HEK293 (cell line): ENCODE results near the gene KLK13.

Experiments used
- CTCF ChIA-PET: fragments of 350-600 bp; formaldehyde crosslinking; extraction: SDS; loops from one replicate; lab custom pipeline; 2021; ENCODE audit warnings: antibody characterized with exemption; lab: Yijun Ruan, JAX
- POLR2A ChIA-PET: fragments of 300-600 bp; formaldehyde crosslinking; extraction: SDS; loops from one replicate; lab custom pipeline; 2020; ENCODE audit warnings: antibody characterized with exemption, inconsistent platforms; lab: Yijun Ruan, JAX
- H3K27ac ChIP-seq: fragments of 200-500 bp; sonication (Bioruptor generic); 2 replicates; pipeline ENCODE4 v1.5.1; 2014; ENCODE audit warnings: low read depth, low read length, control low read depth, inconsistent platforms; ENCODE audit errors: extremely low read depth
- H3K36me3 ChIP-seq, 2 experiments: fragments of 200-500 bp in 1 of 2; sonication (Bioruptor generic) in 1 of 2; 1 replicate in 1 of 2; 2 replicates in 1 of 2; pipeline ENCODE4 v1.5.1; 2014 to 2017; ENCODE audit warnings: inconsistent platforms in 2 of 2, low read length in 2 of 2; ENCODE audit not compliant: control insufficient read depth in 2 of 2, insufficient read depth in 1 of 2
- H3K4me1 ChIP-seq: fragments of 200-500 bp; sonication (Bioruptor generic); 2 replicates; pipeline ENCODE4 v1.5.1; 2014; ENCODE audit warnings: mild to moderate bottlenecking, low read length, inconsistent platforms; ENCODE audit not compliant: control insufficient read depth, insufficient read depth
- H3K4me3 ChIP-seq: 2 replicates; pipeline ENCODE4 v1.5.1; 2011; ENCODE audit warnings: low read depth, mild to moderate bottlenecking, control low read depth, low read length, moderate library complexity
- H3K9me3 ChIP-seq: fragments of 200-500 bp; sonication (Bioruptor generic); 2 replicates; pipeline ENCODE4 v1.5.1; 2014; ENCODE audit warnings: low read depth, low read length, inconsistent platforms; ENCODE audit not compliant: control insufficient read depth, insufficient read depth
- FEZF1 ChIP-seq: fragments of 450-650 bp; formaldehyde crosslinking; IDR thresholded peaks from 2 replicates; pipeline ENCODE4 v1.5.1; 2016; ENCODE audit warnings: missing biosample characterization, missing genetic modification characterization
- HOXC10 ChIP-seq: sonication (generic); formaldehyde crosslinking; IDR thresholded peaks from 2 replicates; pipeline ENCODE4 v1.8.1; 2023; ENCODE audit warnings: mild to moderate bottlenecking, missing genetic modification reagents
- KLF1 ChIP-seq: fragments of 450-650 bp; formaldehyde crosslinking; IDR thresholded peaks from 2 replicates; pipeline ENCODE4 v1.5.1; 2016; ENCODE audit warnings: missing biosample characterization, missing genetic modification characterization
- TCF7L2 ChIP-seq: IDR thresholded peaks from 2 replicates; pipeline ENCODE4 v1.6.1; 2011; ENCODE audit warnings: low read depth, mild to moderate bottlenecking, inconsistent platforms, low read length, moderate library complexity, borderline replicate concordance
- YY1 ChIP-seq: fragments of 450-650 bp; formaldehyde crosslinking; IDR thresholded peaks from 2 replicates; pipeline ENCODE4 v1.5.1; 2018; ENCODE audit warnings: missing biosample characterization, missing genetic modification characterization
- ZBTB20 ChIP-seq: fragments of 450-650 bp; formaldehyde crosslinking; IDR thresholded peaks from 2 replicates; pipeline ENCODE4 v1.5.1; 2016; ENCODE audit warnings: missing biosample characterization, missing genetic modification characterization
- ZNF10 ChIP-seq: fragments of 450-650 bp; formaldehyde crosslinking; IDR thresholded peaks from 2 replicates; pipeline ENCODE4 v1.5.1; 2017; ENCODE audit warnings: missing biosample characterization, missing genetic modification characterization
- ZNF221 ChIP-seq: fragments of 450-650 bp; formaldehyde crosslinking; IDR thresholded peaks from 2 replicates; pipeline ENCODE4 v1.5.1; 2017; ENCODE audit warnings: missing biosample characterization, missing genetic modification characterization, borderline replicate concordance
- ZNF24 ChIP-seq: fragments of 450-650 bp; formaldehyde crosslinking; IDR thresholded peaks from 2 replicates; pipeline ENCODE4 v1.5.1; 2016; ENCODE audit warnings: missing biosample characterization, missing genetic modification characterization
- ZNF292 ChIP-seq: fragments of 450-650 bp; formaldehyde crosslinking; IDR thresholded peaks from 2 replicates; pipeline ENCODE4 v1.5.1; 2016; ENCODE audit warnings: low read depth, missing biosample characterization, missing genetic modification characterization, borderline replicate concordance
- ZNF394 ChIP-seq: fragments of 450-650 bp; formaldehyde crosslinking; IDR thresholded peaks from 2 replicates; pipeline ENCODE4 v1.5.1; 2016; ENCODE audit warnings: missing biosample characterization, missing genetic modification characterization, mild to moderate bottlenecking, moderate library complexity, borderline replicate concordance
- ZNF510 ChIP-seq: fragments of 450-650 bp; formaldehyde crosslinking; IDR thresholded peaks from 2 replicates; pipeline ENCODE4 v1.5.1; 2018; ENCODE audit warnings: mild to moderate bottlenecking, missing genetic modification characterization, missing biosample characterization; ENCODE audit not compliant: insufficient replicate concordance
- ZNF610 ChIP-seq: fragments of 450-650 bp; formaldehyde crosslinking; IDR thresholded peaks from 2 replicates; pipeline ENCODE4 v1.5.1; 2016; ENCODE audit warnings: missing biosample characterization, missing genetic modification characterization, borderline replicate concordance
- ZNF623 ChIP-seq: fragments of 450-650 bp; formaldehyde crosslinking; IDR thresholded peaks from 2 replicates; pipeline ENCODE4 v1.5.1; 2016; ENCODE audit warnings: missing biosample characterization, missing genetic modification characterization
- ZNF76 ChIP-seq: fragments of 450-650 bp; formaldehyde crosslinking; IDR thresholded peaks from 2 replicates; pipeline ENCODE4; 2016; ENCODE audit warnings: low read depth, missing biosample characterization, missing genetic modification characterization, borderline replicate concordance
- ZNF776 ChIP-seq: fragments of 450-650 bp; formaldehyde crosslinking; IDR thresholded peaks from 2 replicates; pipeline ENCODE4 v1.5.0; 2017; ENCODE audit warnings: missing biosample characterization, missing genetic modification characterization, borderline replicate concordance
- ZNF791 ChIP-seq: fragments of 450-650 bp; formaldehyde crosslinking; IDR thresholded peaks from 2 replicates; pipeline ENCODE4 v1.5.1; 2016; ENCODE audit warnings: missing biosample characterization, missing genetic modification characterization
- ZNF830 ChIP-seq: fragments of 450-650 bp; IDR thresholded peaks from 2 replicates; pipeline ENCODE4 v1.5.0; 2018; ENCODE audit warnings: missing biosample characterization, missing genetic modification characterization, low read depth, mild to moderate bottlenecking, moderate library complexity
- ZSCAN23 ChIP-seq: fragments of 450-650 bp; formaldehyde crosslinking; IDR thresholded peaks from 2 replicates; pipeline ENCODE4 v1.5.1; 2016; ENCODE audit warnings: missing biosample characterization, missing genetic modification characterization
- TF ChIP-seq, protein P1 (sequence below): fragments of 450-650 bp; formaldehyde crosslinking; conservative IDR thresholded peaks from 2 replicates; pipeline ENCODE4 v1.5.1; 2016; ENCODE audit warnings: low read depth, missing biosample characterization, missing genetic modification characterization
- TF ChIP-seq, protein P2 (sequence below): fragments of 450-650 bp; formaldehyde crosslinking; IDR thresholded peaks from 2 replicates; pipeline ENCODE4 v1.5.1; 2016; ENCODE audit warnings: missing biosample characterization, missing genetic modification characterization

KLK13 gene

GRCh38 chr19:51108066-51108804, 43.3 kb upstream of the KLK13 start, which contains the start of gene CTU1 (continued):
- TF ChIP-seq, protein P1, sequence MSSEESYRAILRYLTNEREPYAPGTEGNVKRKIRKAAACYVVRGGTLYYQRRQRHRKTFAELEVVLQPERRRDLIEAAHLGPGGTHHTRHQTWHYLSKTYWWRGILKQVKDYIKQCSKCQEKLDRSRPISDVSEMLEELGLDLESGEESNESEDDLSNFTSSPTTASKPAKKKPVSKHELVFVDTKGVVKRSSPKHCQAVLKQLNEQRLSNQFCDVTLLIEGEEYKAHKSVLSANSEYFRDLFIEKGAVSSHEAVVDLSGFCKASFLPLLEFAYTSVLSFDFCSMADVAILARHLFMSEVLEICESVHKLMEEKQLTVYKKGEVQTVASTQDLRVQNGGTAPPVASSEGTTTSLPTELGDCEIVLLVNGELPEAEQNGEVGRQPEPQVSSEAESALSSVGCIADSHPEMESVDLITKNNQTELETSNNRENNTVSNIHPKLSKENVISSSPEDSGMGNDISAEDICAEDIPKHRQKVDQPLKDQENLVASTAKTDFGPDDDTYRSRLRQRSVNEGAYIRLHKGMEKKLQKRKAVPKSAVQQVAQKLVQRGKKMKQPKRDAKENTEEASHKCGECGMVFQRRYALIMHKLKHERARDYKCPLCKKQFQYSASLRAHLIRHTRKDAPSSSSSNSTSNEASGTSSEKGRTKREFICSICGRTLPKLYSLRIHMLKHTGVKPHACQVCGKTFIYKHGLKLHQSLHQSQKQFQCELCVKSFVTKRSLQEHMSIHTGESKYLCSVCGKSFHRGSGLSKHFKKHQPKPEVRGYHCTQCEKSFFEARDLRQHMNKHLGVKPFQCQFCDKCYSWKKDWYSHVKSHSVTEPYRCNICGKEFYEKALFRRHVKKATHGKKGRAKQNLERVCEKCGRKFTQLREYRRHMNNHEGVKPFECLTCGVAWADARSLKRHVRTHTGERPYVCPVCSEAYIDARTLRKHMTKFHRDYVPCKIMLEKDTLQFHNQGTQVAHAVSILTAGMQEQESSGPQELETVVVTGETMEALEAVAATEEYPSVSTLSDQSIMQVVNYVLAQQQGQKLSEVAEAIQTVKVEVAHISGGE (tag by site-specific recombination), result peak; percentile 97
- TF ChIP-seq ZNF610 (tag by site-specific recombination) (peak; percentile 98), ZNF510 (tag by site-specific recombination) (no peak), ZNF292 (tag by site-specific recombination) (no peak), ZNF76 (tag by site-specific recombination) (peak; percentile 99), ZNF394 (no peak), ZNF830 (no peak)

DNA sequence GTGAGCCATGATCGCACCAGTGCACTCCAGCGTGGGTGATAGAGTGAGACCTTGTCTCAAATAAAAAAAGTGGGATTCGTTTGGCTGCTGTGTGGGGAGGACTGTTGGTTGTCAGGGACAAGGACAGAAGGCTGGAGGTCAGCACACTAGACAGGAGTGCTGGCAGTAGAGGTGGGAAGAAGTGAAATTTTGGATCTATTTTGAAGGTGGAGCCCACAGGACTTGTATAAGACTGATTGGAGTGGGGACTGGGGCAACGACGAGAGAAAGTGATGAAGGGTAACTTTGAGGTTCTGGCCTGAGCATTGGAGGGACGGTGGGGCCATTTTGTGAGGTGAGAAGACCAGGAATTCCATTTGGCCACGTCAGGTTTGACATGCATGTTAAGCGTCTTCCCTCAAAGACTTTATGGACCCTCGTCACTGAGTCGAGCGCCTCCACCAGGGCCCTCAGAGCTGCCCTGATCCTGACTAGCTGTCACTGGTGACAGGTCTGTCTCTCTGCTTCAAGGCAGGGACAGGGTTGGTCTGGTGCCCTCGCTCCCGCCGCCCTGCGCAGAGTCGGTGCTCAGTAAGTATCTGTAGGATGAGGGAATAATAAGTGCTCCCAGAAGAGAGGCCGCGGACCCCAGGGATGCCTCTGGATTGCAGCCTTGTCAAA, 42.6 kb upstream of the KLK13 start:
- CTCF ChIA-PET, result interaction anchor here (0.6 to 1.8 kb wide), 3 partner anchors 10 to 1043 kb away, joined by 3 to 12 read pairs (median 3); no protein-coding TSS in a partner anchor
- Histone ChIP-seq H3K27ac (no peak overlapping the region; the same call in 1 of the 2 replicates), H3K4me3 (peak overlapping the region; percentile 88), H3K4me1 (no peaks in the 10 kb centered on the region), H3K9me3 (no peaks in the 10 kb centered on the region), H3K36me3 (peaks cover 15 to 24% of the 10 kb centered on the region in 2 experiments)
- POLR2A ChIA-PET, result no interaction called here
- TF ChIP-seq ZNF221 (tag by site-specific recombination) (no peak), FEZF1 (tag by site-specific recombination) (no peak), ZNF791 (no peak), TCF7L2 (no peak), ZSCAN23 (tag by site-specific recombination) (no peak), ZNF10 (tag by site-specific recombination) (no peak), ZNF24 (no peak), ZNF623 (tag by site-specific recombination) (0 out of 2 replicates have a peak, but pooled peaks have one; percentile 5), YY1 (tag by site-specific recombination) (no peak), ZBTB20 (tag by site-specific recombination) (0 out of 2 replicates have a peak, but pooled peaks have one; percentile 25), HOXC10 (CRISPR knock-in tag) (no peak), KLF1 (no peak), ZNF776 (no peak)
- TF ChIP-seq, protein P2, sequence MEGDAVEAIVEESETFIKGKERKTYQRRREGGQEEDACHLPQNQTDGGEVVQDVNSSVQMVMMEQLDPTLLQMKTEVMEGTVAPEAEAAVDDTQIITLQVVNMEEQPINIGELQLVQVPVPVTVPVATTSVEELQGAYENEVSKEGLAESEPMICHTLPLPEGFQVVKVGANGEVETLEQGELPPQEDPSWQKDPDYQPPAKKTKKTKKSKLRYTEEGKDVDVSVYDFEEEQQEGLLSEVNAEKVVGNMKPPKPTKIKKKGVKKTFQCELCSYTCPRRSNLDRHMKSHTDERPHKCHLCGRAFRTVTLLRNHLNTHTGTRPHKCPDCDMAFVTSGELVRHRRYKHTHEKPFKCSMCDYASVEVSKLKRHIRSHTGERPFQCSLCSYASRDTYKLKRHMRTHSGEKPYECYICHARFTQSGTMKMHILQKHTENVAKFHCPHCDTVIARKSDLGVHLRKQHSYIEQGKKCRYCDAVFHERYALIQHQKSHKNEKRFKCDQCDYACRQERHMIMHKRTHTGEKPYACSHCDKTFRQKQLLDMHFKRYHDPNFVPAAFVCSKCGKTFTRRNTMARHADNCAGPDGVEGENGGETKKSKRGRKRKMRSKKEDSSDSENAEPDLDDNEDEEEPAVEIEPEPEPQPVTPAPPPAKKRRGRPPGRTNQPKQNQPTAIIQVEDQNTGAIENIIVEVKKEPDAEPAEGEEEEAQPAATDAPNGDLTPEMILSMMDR, result 0 out of 2 replicates have a peak, but pooled peaks have one; percentile 10
